Activated naive CD8-positive, alpha-beta T cell treated with anti-CD3 and anti-CD28 coated beads, Interleukin-2, amount 50 U/mL, for 16 hours (primary cell): Measurements from ENCODE around the gene C14orf180.
"Not testable (repeated sequence)": the region's sequence is repeated elsewhere in the genome, so short reads cannot be mapped to it uniquely, and the experiment has no call there.

Experiments
- DNase-seq: peaks from one replicate; pipeline ENCODE4 v3.0.0-alpha.2; 2020; ENCODE audit warnings: low read depth, low spot score

C14orf180 gene

GRCh38 chr14:104611881-104612280 lies 32.3 kb downstream of the C14orf180 start:
- DNase-seq, result no peak

- no peak for DNase-seq
These were observed 34.7 kb downstream of the C14orf180 start for GRCh38 chr14:104614126-104614812.

- no peak for DNase-seq
These were observed 45.4 kb downstream of the C14orf180 start for GRCh38 chr14:104624939-104625338.

GRCh38 chr14:104632781-104633180 lies 53.2 kb downstream of the C14orf180 start:
- no peak for DNase-seq

- DNase-seq, result no peak
These were observed 53.9 kb downstream of the C14orf180 start for GRCh38 chr14:104633276-104634137.

- DNase-seq, result no peak
These were observed 54.7 kb downstream of the C14orf180 start for GRCh38 chr14:104634138-104634760.

- DNase-seq, result no peak
These were observed 55.5 kb downstream of the C14orf180 start for GRCh38 chr14:104634886-104635570.

- no peak for DNase-seq
These were observed 56.2 kb downstream of the C14orf180 start for GRCh38 chr14:104635717-104636116.

- DNase-seq, result no peak
These were observed 56.6 kb downstream of the C14orf180 start for GRCh38 chr14:104636131-104636530.

- DNase-seq, result not testable (repeated sequence)
These were observed 57.4 kb downstream of the C14orf180 start for GRCh38 chr14:104636846-104637545.

GRCh38 chr14:104637546-104638003 lies 58.0 kb downstream of the C14orf180 start:
- no peak for DNase-seq

GRCh38 chr14:104638190-104638589 lies 58.6 kb downstream of the C14orf180 start:
- DNase-seq, result no peak

GRCh38 chr14:104638927-104639450 lies 59.4 kb downstream of the C14orf180 start:
- no peak for DNase-seq

- DNase-seq, result no peak
These were observed 59.9 kb downstream of the C14orf180 start for GRCh38 chr14:104639471-104639870.
